HL-60 (cell line): ENCODE results near the gene TRAPPC6A.

Source experiments
- CTCF ChIP-seq: IDR thresholded peaks from one replicate; pipeline ENCODE4 v1.5.1; 2011; ENCODE audit warnings: low read length, control low read depth, inconsistent platforms; ENCODE audit not compliant: insufficient read depth
- GABPA ChIP-seq: IDR thresholded peaks from 2 replicates; pipeline ENCODE4 v1.6.1; 2012; ENCODE audit warnings: low read depth
- POLR2AphosphoS5 ChIP-seq: IDR thresholded peaks from 2 replicates; pipeline ENCODE4 v1.6.1; 2012; ENCODE audit warnings: low read depth
- REST ChIP-seq: IDR thresholded peaks from 2 replicates; pipeline ENCODE4 v1.6.1; 2012; ENCODE audit warnings: low read depth; ENCODE audit not compliant: insufficient replicate concordance

GRCh38 chr19:45141203-45141900 lies 36.7 kb downstream of the TRAPPC6A start:
- TF ChIP-seq CTCF (no peak), GABPA (no peak), POLR2AphosphoS5 (no peak), REST (no peak)
